ENCODE results near the gene SMARCD1.
"Not testable (repeated sequence)": the region's sequence is repeated elsewhere in the genome, so short reads cannot be mapped to it uniquely, and the experiment has no call there.

SMARCD1 gene

DNA sequence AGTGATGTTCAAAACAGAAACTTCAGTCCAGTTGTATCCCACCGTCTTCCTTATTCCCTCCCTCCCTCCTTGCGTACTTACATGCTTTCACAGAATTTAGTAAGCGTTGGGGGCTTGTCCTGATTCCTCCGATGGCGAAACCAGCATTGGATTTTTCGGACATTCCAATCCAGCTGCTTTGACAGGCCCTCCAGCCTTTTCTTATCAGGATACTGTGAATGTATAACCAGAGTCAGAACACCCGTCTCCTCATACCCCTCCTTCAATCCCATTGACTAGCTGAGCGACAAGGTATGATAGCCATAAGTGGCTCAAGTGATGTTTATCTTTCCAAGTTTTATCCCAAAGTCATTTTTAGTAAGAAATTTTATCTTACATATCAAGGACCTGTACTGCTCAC, 57.9 kb downstream of the SMARCD1 start:
- Histone ChIP-seq H3K36me3 (replicated peaks; ENCODE audit: low read depth, low read length) (peaks cover 8% of the 10 kb centered on the region), H2AFZ (ENCODE audit: low read depth, low read length) (no peak overlapping the region), H3K4me1 (ENCODE audit: low read length) (no peaks in the 10 kb centered on the region), H3K27ac (ENCODE audit: low read length) (no peak overlapping the region), H3K9ac (ENCODE audit: low read length) (no peak overlapping the region), H3K79me2 (ENCODE audit: low read length) (no peaks in the 10 kb centered on the region), H3K9me3 (ENCODE audit: insufficient read depth, low read length) (no peaks in the 10 kb centered on the region), H4K20me1 (ENCODE audit: insufficient read depth, low read length) (no peaks in the 10 kb centered on the region), H3K27me3 (ENCODE audit: low read depth, low read length) (no peaks in the 10 kb centered on the region), H3K4me2 (ENCODE audit: low read length) (no peak overlapping the region), H3K4me3 (ENCODE audit: low read length) (no peak overlapping the region)
- TF ChIP-seq EZH2phosphoT487 (IDR thresholded peaks at IDR 0.05; ENCODE audit: low read depth) (no peak), CTCF (IDR thresholded peaks at IDR 0.05; ENCODE audit: low read depth, low read length) (no peak)

GRCh38 chr12:50145439-50145838, 60.3 kb downstream of the SMARCD1 start:
- Histone ChIP-seq H3K4me1 (ENCODE audit: low read length) (peaks cover 4% of the 10 kb centered on the region; the same call in 1 of the 2 replicates), H3K79me2 (ENCODE audit: low read length) (no peaks in the 10 kb centered on the region), H3K4me2 (ENCODE audit: low read length) (no peak overlapping the region), H2AFZ (ENCODE audit: low read depth, low read length) (no peak overlapping the region), H3K36me3 (replicated peaks; ENCODE audit: low read depth, low read length) (peaks cover 3% of the 10 kb centered on the region), H3K27me3 (ENCODE audit: low read depth, low read length) (no peaks in the 10 kb centered on the region), H3K4me3 (ENCODE audit: low read length) (no peak overlapping the region), H3K27ac (ENCODE audit: low read length) (no peak overlapping the region), H4K20me1 (ENCODE audit: insufficient read depth, low read length) (no peaks in the 10 kb centered on the region), H3K9ac (ENCODE audit: low read length) (no peak overlapping the region), H3K9me3 (ENCODE audit: insufficient read depth, low read length) (no peaks in the 10 kb centered on the region)
- TF ChIP-seq EZH2phosphoT487 (IDR thresholded peaks at IDR 0.05; ENCODE audit: low read depth) = no peak
- TF ChIP-seq CTCF (IDR thresholded peaks at IDR 0.05; ENCODE audit: low read depth, low read length) = no peak

GRCh38 chr12:50147281-50147680, 62.1 kb downstream of the SMARCD1 start:
- no peak overlapping the region for H2AFZ ChIP-seq (ENCODE audit: low read depth, low read length)
- H3K4me2 ChIP-seq (ENCODE audit: low read length) = no peak overlapping the region
- H3K27ac ChIP-seq (ENCODE audit: low read length) = no peak overlapping the region
- H3K27me3 ChIP-seq (ENCODE audit: low read depth, low read length) = no peaks in the 10 kb centered on the region
- H3K9me3 ChIP-seq (ENCODE audit: insufficient read depth, low read length) = no peaks in the 10 kb centered on the region
- H3K36me3 ChIP-seq (replicated peaks; ENCODE audit: low read depth, low read length) = peaks cover 3% of the 10 kb centered on the region
- no peaks in the 10 kb centered on the region; the same call in 1 of the 2 replicates for H4K20me1 ChIP-seq (ENCODE audit: insufficient read depth, low read length)
- H3K4me3 ChIP-seq (ENCODE audit: low read length) = no peak overlapping the region
- H3K4me1 ChIP-seq (ENCODE audit: low read length) = peaks cover 4% of the 10 kb centered on the region; the same call in 1 of the 2 replicates
- no peak for TF ChIP-seq EZH2phosphoT487 (IDR thresholded peaks at IDR 0.05; ENCODE audit: low read depth)
- TF ChIP-seq CTCF (IDR thresholded peaks at IDR 0.05; ENCODE audit: low read depth, low read length) = no peak
- H3K9ac ChIP-seq (ENCODE audit: low read length) = no peak overlapping the region
- no peaks in the 10 kb centered on the region for H3K79me2 ChIP-seq (ENCODE audit: low read length)

DNA sequence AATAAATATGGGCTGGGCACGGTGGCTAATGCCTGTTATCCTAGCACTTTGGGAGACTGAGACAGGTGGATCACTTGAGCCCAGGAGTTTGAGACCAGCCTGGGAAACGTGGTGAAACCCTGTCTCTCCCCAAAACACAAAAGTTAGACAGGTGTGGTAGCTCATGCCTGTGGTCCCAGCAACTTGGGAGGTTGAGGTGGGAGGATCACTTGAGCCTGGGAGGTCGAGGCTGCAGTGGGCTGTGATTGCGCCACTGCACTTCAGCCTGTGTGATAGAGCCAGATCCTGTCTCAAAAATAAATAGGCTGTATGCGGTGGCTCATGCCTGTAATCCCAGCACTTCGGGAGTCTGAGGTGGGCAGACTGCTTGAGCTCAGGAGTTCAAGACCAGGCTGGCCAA, 62.9 kb downstream of the SMARCD1 start:
- H4K20me1 ChIP-seq (ENCODE audit: insufficient read depth, low read length); H3K9ac ChIP-seq (ENCODE audit: low read length); H3K9me3 ChIP-seq (ENCODE audit: insufficient read depth, low read length); H2AFZ ChIP-seq (ENCODE audit: low read depth, low read length); H3K4me3 ChIP-seq (ENCODE audit: low read length); H3K79me2 ChIP-seq (ENCODE audit: low read length); H3K27me3 ChIP-seq (ENCODE audit: low read depth, low read length); H3K27ac ChIP-seq (ENCODE audit: low read length); H3K4me2 ChIP-seq (ENCODE audit: low read length); H3K4me1 ChIP-seq (ENCODE audit: low read length); H3K36me3 ChIP-seq (replicated peaks; ENCODE audit: low read depth, low read length): not testable (repeated sequence)

DNA sequence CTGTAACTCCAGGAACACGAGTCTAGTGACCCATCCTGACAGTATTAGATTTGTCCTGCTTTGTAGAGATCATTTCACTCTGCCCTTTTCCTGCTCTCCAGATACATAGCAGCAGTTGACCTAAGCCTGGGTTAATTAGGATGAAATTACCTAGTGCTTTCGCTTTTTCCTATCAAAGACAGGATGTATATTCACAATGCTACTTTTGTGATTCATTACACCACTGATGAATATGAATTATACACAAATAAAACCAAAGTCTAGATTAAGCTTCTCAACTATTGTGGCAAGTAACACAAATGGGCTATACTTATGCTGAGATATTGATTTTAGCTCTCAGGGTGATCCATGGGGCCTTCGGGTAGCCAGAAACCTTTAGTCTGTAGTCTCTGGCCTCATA, 64.2 kb downstream of the SMARCD1 start:
- Histone ChIP-seq H3K36me3 (replicated peaks; ENCODE audit: low read depth, low read length) (no peaks in the 10 kb centered on the region), H2AFZ (ENCODE audit: low read depth, low read length) (no peak overlapping the region), H3K4me2 (ENCODE audit: low read length) (no peak overlapping the region), H3K9ac (ENCODE audit: low read length) (no peak overlapping the region), H3K27me3 (ENCODE audit: low read depth, low read length) (no peaks in the 10 kb centered on the region), H4K20me1 (ENCODE audit: insufficient read depth, low read length) (no peaks in the 10 kb centered on the region; the same call in 1 of the 2 replicates), H3K79me2 (ENCODE audit: low read length) (peaks cover 3% of the 10 kb centered on the region; the same call in 1 of the 2 replicates), H3K4me1 (ENCODE audit: low read length) (peaks cover 4% of the 10 kb centered on the region; the same call in 1 of the 2 replicates), H3K9me3 (ENCODE audit: insufficient read depth, low read length) (no peaks in the 10 kb centered on the region), H3K27ac (ENCODE audit: low read length) (no peak overlapping the region), H3K4me3 (ENCODE audit: low read length) (no peak overlapping the region)
- no peak for TF ChIP-seq EZH2phosphoT487 (IDR thresholded peaks at IDR 0.05; ENCODE audit: low read depth)
- no peak for TF ChIP-seq CTCF (IDR thresholded peaks at IDR 0.05; ENCODE audit: low read depth, low read length)

All from OCI-LY3 (cell line).